ENCODE data around the gene LTBP2. TPM values are rescaled to one million over a fixed set of nuclear protein-coding genes. Genes with fewer than 3 reads are reported as not detected.

LTBP2 gene
- total RNA-seq, 1 donor from 2014 or later, result 1.3 TPM

- DNase-seq (ENCODE audit: low read depth, low spot score), result no peak
- no peaks in the 10 kb centered on the region for H3K36me3 Mint-ChIP-seq (ENCODE audit: low read depth)
- no peak for TF ChIP-seq CTCF (conservative IDR thresholded peaks at IDR 0.05)
- no peaks in the 10 kb centered on the region for H3K27me3 Mint-ChIP-seq (ENCODE audit: low read depth)
- H3K27ac Mint-ChIP-seq (ENCODE audit: unreplicated experiment), result no peak overlapping the region
- H3K9me3 Mint-ChIP-seq, result no peaks in the 10 kb centered on the region
- peaks cover 18% of the 10 kb centered on the region for H3K4me1 Mint-ChIP-seq
- H3K4me3 Mint-ChIP-seq, result no peak overlapping the region
Observed at GRCh38 chr14:74577247-74577947, 34.6 kb downstream of the LTBP2 start.

GRCh38 chr14:74575936-74576335, 36.1 kb downstream of the LTBP2 start:
- no peak for TF ChIP-seq CTCF (conservative IDR thresholded peaks at IDR 0.05)
- H3K36me3 Mint-ChIP-seq (ENCODE audit: low read depth), result no peaks in the 10 kb centered on the region
- H3K27ac Mint-ChIP-seq (ENCODE audit: unreplicated experiment), result peak overlapping the region; percentile 28
- DNase-seq (ENCODE audit: low read depth, low spot score), result no peak
- H3K4me1 Mint-ChIP-seq, result peaks cover 30% of the 10 kb centered on the region
- no peaks in the 10 kb centered on the region for H3K9me3 Mint-ChIP-seq
- H3K27me3 Mint-ChIP-seq (ENCODE audit: low read depth), result no peaks in the 10 kb centered on the region
- no peak overlapping the region for H3K4me3 Mint-ChIP-seq

GRCh38 chr14:74575507-74575906, 36.5 kb downstream of the LTBP2 start:
- no peak for DNase-seq (ENCODE audit: low read depth, low spot score)
- peaks cover 30% of the 10 kb centered on the region for H3K4me1 Mint-ChIP-seq
- no peak overlapping the region for H3K4me3 Mint-ChIP-seq
- H3K27me3 Mint-ChIP-seq (ENCODE audit: low read depth), result no peaks in the 10 kb centered on the region
- peak overlapping the region; percentile 28 for H3K27ac Mint-ChIP-seq (ENCODE audit: unreplicated experiment)
- H3K36me3 Mint-ChIP-seq (ENCODE audit: low read depth), result no peaks in the 10 kb centered on the region
- no peak for TF ChIP-seq CTCF (conservative IDR thresholded peaks at IDR 0.05)
- H3K9me3 Mint-ChIP-seq, result no peaks in the 10 kb centered on the region

- DNase-seq (ENCODE audit: low read depth, low spot score), result no peak
- no peaks in the 10 kb centered on the region for H3K9me3 Mint-ChIP-seq
- H3K4me1 Mint-ChIP-seq, result peaks cover 30% of the 10 kb centered on the region
- H3K27me3 Mint-ChIP-seq (ENCODE audit: low read depth), result no peaks in the 10 kb centered on the region
- no peaks in the 10 kb centered on the region for H3K36me3 Mint-ChIP-seq (ENCODE audit: low read depth)
- no peak for TF ChIP-seq CTCF (conservative IDR thresholded peaks at IDR 0.05)
- H3K27ac Mint-ChIP-seq (ENCODE audit: unreplicated experiment), result no peak overlapping the region
- H3K4me3 Mint-ChIP-seq, result no peak overlapping the region
Observed at GRCh38 chr14:74574706-74575105, 37.3 kb downstream of the LTBP2 start.

GRCh38 chr14:74574090-74574433, 38.0 kb downstream of the LTBP2 start:
- Mint-ChIP-seq H3K4me1 (peaks cover 30% of the 10 kb centered on the region), H3K9me3 (no peaks in the 10 kb centered on the region), H3K27ac (ENCODE audit: unreplicated experiment) (no peak overlapping the region), H3K36me3 (ENCODE audit: low read depth) (no peaks in the 10 kb centered on the region), H3K4me3 (no peak overlapping the region), H3K27me3 (ENCODE audit: low read depth) (no peaks in the 10 kb centered on the region)
- no peak for DNase-seq (ENCODE audit: low read depth, low spot score)
- no peak for TF ChIP-seq CTCF (conservative IDR thresholded peaks at IDR 0.05)
